ENCODE results near the gene REXO5.

DNA sequence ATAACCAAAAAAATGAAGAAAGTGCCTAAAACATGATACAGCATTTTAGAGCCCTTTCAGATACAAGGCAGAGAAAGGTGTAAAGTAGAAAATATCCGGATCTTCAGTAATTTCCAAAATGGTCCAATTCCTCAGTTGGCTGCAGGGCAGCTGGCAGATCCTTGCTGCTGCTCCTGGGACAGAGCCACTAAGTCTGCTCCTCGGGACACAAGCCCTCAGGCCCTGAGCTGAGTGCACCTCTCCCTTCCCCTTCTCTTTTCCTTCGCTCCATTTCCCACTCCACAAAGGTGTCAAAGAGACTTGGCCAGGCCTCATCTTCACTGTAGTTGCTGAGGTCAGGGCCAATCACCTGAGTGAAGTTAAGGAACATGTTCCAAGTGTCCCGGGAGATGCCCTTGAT is 53.4 kb downstream of the REXO5 start:
- TF ChIP-seq SP2 (tag by site-specific recombination; IDR thresholded peaks at IDR 0.05) = no peak
- no peak for TF ChIP-seq ZNF473 (tag by site-specific recombination; IDR thresholded peaks at IDR 0.05)
